Activated T-helper 2 cell treated with anti-CD3 and anti-CD28 coated beads, Interferon-gamma antibody, Interleukin-2, Interleukin-4, amounts not matched to agents 10 μg/mL and 5 μg/mL and 100 μg/mL, durations not matched to agents 14 hours and 24 hours and 36 hours (primary cell): ENCODE data around the gene SPI1. TPM values are rescaled to one million over a fixed set of nuclear protein-coding genes. Genes with fewer than 3 reads are reported as not detected.

Source experiments
- DNase-seq: peaks from one replicate; pipeline ENCODE4 v3.0.0; 2021; ENCODE audit warnings: low spot score
- H3K27ac Mint-ChIP-seq: one replicate; pipeline ENCODE4 v1.8.0; 2021; ENCODE audit warnings: mixed read lengths
- H3K27me3 Mint-ChIP-seq: one replicate; pipeline ENCODE4 v1.8.0; 2021; ENCODE audit warnings: low read depth, mixed read lengths
- H3K36me3 Mint-ChIP-seq: one replicate; pipeline ENCODE4 v1.8.0; 2021; ENCODE audit warnings: low read depth, mixed read lengths
- H3K4me1 Mint-ChIP-seq: one replicate; pipeline ENCODE4 v1.8.0; 2021; ENCODE audit warnings: low read depth, mixed read lengths
- H3K4me3 Mint-ChIP-seq: one replicate; pipeline ENCODE4 v1.8.0; 2021; ENCODE audit warnings: low read depth, mild to moderate bottlenecking, moderate library complexity, mixed read lengths
- H3K9me3 Mint-ChIP-seq: one replicate; pipeline ENCODE4 v1.8.0; 2021; ENCODE audit warnings: mixed read lengths
- intact Hi-C: fragments of 100-400 bp; cut with micrococcal nuclease; formaldehyde crosslinking; loops from one replicate; pipeline ENCODE4 v1.15.1; 2023
- total RNA-seq: library from RNA; stranded (reverse); gene quantifications from 2 replicates; pipeline ENCODE4 v1.2.3, GENCODE V29; 2022

The SPI1 gene
- total RNA-seq, 1 donor from 2014 or later = 0.11 TPM

GRCh38 chr11:47375546-47376085 is 2.7 kb downstream of the SPI1 start:
- H3K27me3 Mint-ChIP-seq = no peaks in the 10 kb centered on the region
- no peaks in the 10 kb centered on the region for H3K36me3 Mint-ChIP-seq
- DNase-seq = no peak
- no peaks in the 10 kb centered on the region for H3K9me3 Mint-ChIP-seq
- no peak overlapping the region for H3K4me3 Mint-ChIP-seq
- intact Hi-C loops = loop anchor here (10.0 kb wide), 1 partner anchor 479 kb away; no protein-coding TSS in a partner anchor
- peaks cover 9% of the 10 kb centered on the region for H3K4me1 Mint-ChIP-seq
- H3K27ac Mint-ChIP-seq = no peak overlapping the region

- no peaks in the 10 kb centered on the region for H3K9me3 Mint-ChIP-seq
- no peaks in the 10 kb centered on the region for H3K36me3 Mint-ChIP-seq
- no peaks in the 10 kb centered on the region for H3K27me3 Mint-ChIP-seq
- peaks cover 10% of the 10 kb centered on the region for H3K4me1 Mint-ChIP-seq
- intact Hi-C loops = loop anchor here (10.0 kb wide), 1 partner anchor 480 kb away; no protein-coding TSS in a partner anchor
- DNase-seq = no peak
- H3K4me3 Mint-ChIP-seq = no peak overlapping the region
- peak overlapping the region; percentile 11 for H3K27ac Mint-ChIP-seq
These were observed 3.3 kb downstream of the SPI1 start for GRCh38 chr11:47375020-47375419.

DNA sequence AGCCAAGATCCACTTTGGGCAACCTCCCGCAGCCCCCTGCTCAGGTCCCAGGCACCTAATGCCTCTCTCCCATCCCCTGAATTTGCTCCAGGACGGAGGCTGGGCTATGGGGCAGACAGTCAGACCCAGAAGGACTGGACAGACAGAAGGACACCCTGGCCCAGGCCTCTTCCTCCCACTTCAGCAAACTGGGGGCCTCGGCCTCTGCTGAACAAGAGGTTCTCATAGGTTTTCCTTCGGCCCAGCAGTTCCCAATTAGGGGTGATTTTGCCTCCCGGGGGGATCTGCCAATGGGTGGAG is 3.7 kb downstream of the SPI1 start:
- no peak for DNase-seq
- H3K4me3 Mint-ChIP-seq = no peak overlapping the region
- H3K9me3 Mint-ChIP-seq = no peaks in the 10 kb centered on the region
- H3K4me1 Mint-ChIP-seq = peaks cover 13% of the 10 kb centered on the region
- intact Hi-C loops = loop anchor here (1.0 to 10.0 kb wide), 3 partner anchors 34 to 480 kb away; partner anchors contain the start of gene SLC39A13
- H3K27ac Mint-ChIP-seq = peak overlapping the region; percentile 11
- no peaks in the 10 kb centered on the region for H3K27me3 Mint-ChIP-seq
- no peaks in the 10 kb centered on the region for H3K36me3 Mint-ChIP-seq

DNA sequence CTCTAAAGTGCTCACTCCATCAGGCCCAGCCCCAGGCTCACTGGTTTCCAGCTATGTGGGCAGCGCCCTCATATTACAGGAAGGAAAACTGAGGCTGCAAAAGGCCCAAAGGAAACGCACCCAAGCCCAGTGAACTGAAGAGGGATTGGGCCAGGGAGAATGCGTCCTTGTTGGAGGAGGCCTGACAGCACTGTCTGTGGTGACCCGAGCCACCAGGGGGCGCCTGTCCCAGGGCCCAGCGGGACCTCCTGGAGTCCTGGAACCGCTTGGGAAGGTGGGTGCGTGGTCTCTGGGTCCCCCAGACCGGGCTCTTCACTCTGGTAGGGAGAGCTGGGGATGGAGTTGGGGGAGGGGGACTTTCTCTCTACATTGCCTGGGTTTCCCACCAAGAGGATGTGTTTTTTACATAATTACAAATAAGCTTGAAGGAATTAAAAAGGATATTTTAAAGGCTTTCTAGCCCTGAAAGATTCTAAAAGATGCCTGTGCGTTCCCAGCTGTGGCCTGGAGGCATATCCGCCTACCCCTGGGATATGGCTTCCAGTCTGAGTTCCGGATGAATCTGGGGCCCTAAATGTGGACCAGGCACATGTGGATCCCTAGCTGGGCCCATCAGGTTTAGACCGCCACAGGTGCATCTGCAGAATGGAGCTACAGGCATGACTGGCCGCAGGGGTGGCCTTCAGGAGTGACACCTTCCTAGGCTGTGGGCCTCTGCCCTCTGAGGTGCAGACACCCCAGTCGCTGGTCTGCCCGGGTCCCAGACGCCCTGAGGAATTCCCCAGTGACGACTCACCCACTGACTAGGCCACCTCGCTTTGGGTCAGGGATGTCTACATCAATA is 4.2 kb downstream of the SPI1 start:
- no peaks in the 10 kb centered on the region for H3K27me3 Mint-ChIP-seq
- DNase-seq = peak; percentile 71
- peaks cover 19% of the 10 kb centered on the region for H3K4me1 Mint-ChIP-seq
- intact Hi-C loops = loop anchor here (1.0 to 10.0 kb wide), 3 partner anchors 34 to 481 kb away; partner anchors contain the start of gene SLC39A13
- H3K27ac Mint-ChIP-seq = peak overlapping the region; percentile 11
- no peak overlapping the region for H3K4me3 Mint-ChIP-seq
- H3K9me3 Mint-ChIP-seq = no peaks in the 10 kb centered on the region
- H3K36me3 Mint-ChIP-seq = no peaks in the 10 kb centered on the region

DNA sequence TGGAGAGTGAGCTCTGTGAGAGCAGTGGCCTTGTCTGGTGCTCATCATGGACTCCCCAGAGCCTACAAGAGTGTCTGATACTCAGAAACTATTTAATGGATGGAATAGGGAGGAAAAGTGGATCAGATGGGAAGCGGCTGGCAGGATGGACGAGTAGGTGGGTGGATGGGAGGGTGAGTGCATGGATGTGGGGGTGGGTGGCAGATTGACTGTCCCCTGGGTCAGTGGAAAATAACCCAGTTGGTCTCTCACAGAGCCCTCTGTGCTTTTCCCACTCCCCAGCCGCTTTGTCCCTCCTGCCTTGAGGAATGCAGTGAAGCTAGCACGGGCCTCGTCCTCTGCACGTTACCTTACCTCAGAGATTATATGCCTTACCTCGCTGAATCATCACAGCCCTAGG is 5.9 kb downstream of the SPI1 start:
- no peak for DNase-seq
- no peaks in the 10 kb centered on the region for H3K9me3 Mint-ChIP-seq
- H3K27me3 Mint-ChIP-seq = no peaks in the 10 kb centered on the region
- peaks cover 22% of the 10 kb centered on the region for H3K4me1 Mint-ChIP-seq
- intact Hi-C loops = loop anchor here (10.0 kb wide), 1 partner anchor 482 kb away; no protein-coding TSS in a partner anchor
- no peak overlapping the region for H3K27ac Mint-ChIP-seq
- H3K36me3 Mint-ChIP-seq = no peaks in the 10 kb centered on the region
- no peak overlapping the region for H3K4me3 Mint-ChIP-seq

DNA sequence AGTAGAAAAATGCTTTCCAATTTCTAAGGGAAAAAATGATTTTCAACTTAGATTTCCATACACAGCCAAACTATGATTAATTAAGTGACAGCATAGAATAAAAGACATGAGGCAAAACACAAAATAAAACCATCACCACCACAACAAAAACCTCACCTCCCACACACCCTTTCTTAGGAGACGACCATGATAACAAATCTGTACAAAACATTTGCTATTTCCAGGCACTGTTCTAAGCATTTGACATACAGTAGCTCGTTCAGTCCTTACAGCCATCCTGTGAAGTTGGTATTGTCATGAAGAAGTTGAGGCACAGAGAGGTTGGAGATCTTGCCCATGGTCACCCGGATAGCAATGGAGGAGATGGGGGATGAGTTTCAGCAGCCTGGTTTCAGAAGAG is 8.7 kb downstream of the SPI1 start:
- intact Hi-C loops = loop anchor here (10.0 kb wide), 1 partner anchor 485 kb away; no protein-coding TSS in a partner anchor
- Mint-ChIP-seq H3K36me3 (no peaks in the 10 kb centered on the region), H3K27ac (peak overlapping the region; percentile 46), H3K9me3 (no peaks in the 10 kb centered on the region), H3K27me3 (peaks cover 2% of the 10 kb centered on the region), H3K4me3 (no peak overlapping the region), H3K4me1 (peaks cover 24% of the 10 kb centered on the region)
- no peak for DNase-seq

DNA sequence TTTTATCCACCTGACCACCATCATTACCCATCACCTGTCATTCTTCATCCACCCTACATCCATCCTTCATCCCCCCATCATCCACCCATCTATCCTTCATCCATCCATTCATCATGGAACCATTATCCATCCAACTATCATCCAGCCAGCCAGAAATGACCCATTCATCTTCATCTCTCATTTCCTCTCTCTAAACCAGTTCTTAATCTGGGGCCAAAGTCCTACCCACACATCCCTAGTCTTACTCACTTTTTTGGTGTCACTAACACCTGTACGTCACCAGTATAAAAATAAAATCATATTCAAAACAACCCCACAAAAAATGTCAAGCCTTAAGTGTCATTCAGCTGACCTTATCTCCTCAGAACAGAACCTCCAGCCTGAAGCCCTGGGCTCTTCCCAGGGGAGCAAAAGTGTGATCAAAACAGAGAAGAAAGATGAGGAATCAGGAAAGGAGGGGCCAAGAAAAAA is 12.3 kb downstream of the SPI1 start:
- Mint-ChIP-seq H3K4me3 (no peak overlapping the region), H3K36me3 (no peaks in the 10 kb centered on the region), H3K4me1 (peaks cover 17% of the 10 kb centered on the region), H3K27ac (peak overlapping the region; percentile 17), H3K9me3 (no peaks in the 10 kb centered on the region), H3K27me3 (peaks cover 2% of the 10 kb centered on the region)
- intact Hi-C loops = no loop called here
- DNase-seq = no peak

GRCh38 chr11:47361419-47361818 is 16.9 kb downstream of the SPI1 start:
- no peak for DNase-seq
- intact Hi-C loops = no loop called here
- Mint-ChIP-seq H3K4me3 (no peak overlapping the region), H3K36me3 (no peaks in the 10 kb centered on the region), H3K27me3 (peaks cover 2% of the 10 kb centered on the region), H3K4me1 (peaks cover 12% of the 10 kb centered on the region), H3K9me3 (no peaks in the 10 kb centered on the region), H3K27ac (no peak overlapping the region)

DNA sequence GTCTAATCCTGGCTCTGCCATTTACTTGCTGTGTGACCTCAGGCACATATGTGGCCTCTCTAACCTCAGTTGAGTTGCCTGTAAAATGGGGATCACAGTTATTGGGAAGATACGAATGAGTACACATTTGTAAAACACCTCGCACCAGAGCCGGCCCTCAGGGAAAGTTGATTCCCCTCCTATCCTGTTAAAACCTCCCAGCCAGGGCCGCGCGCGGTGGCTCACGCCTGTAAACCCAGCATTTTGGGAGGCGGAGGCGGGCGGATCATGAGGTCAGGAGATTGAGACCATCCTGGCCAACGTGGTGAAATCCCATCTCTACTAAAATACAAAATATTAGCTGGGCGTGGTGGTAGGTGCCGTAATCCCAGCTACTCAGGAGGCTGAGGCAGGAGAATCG is 18.0 kb downstream of the SPI1 start:
- DNase-seq = no peak
- Mint-ChIP-seq H3K27me3 (no peaks in the 10 kb centered on the region), H3K27ac (no peak overlapping the region), H3K4me1 (peaks cover 10% of the 10 kb centered on the region), H3K9me3 (no peaks in the 10 kb centered on the region), H3K36me3 (no peaks in the 10 kb centered on the region), H3K4me3 (no peak overlapping the region)
- intact Hi-C loops = no loop called here

DNA sequence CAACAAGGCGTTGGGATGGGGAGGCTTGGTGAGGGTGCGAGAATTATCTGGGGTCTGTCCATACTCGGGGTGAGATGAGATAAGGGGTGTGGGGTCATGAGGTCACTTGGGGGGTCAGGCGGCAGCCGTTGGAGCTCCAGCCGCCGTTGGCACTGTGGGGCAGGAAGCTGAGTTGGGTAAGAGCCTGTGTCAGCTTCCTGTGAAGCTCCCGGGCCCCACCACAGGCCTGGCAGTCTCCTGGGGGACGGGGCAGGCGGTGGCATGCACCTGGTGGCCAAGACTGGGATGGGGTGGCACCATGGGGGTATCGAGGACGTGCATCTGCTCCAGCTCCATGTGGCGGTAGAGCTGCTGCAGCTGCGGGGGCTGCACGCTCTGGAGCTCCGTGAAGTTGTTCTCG is 18.8 kb downstream of the SPI1 start:
- H3K4me3 Mint-ChIP-seq = no peak overlapping the region
- DNase-seq = no peak
- H3K27ac Mint-ChIP-seq = peak overlapping the region; percentile 53
- H3K36me3 Mint-ChIP-seq = no peaks in the 10 kb centered on the region
- peaks cover 10% of the 10 kb centered on the region for H3K4me1 Mint-ChIP-seq
- intact Hi-C loops = no loop called here
- H3K9me3 Mint-ChIP-seq = no peaks in the 10 kb centered on the region
- no peaks in the 10 kb centered on the region for H3K27me3 Mint-ChIP-seq

- Mint-ChIP-seq H3K27me3 (no peaks in the 10 kb centered on the region), H3K27ac (peak overlapping the region; percentile 53), H3K4me1 (peaks cover 10% of the 10 kb centered on the region), H3K4me3 (no peak overlapping the region), H3K36me3 (no peaks in the 10 kb centered on the region), H3K9me3 (no peaks in the 10 kb centered on the region)
- DNase-seq = no peak
- intact Hi-C loops = no loop called here
These were observed 19.2 kb downstream of the SPI1 start for GRCh38 chr11:47359162-47359561.

GRCh38 chr11:47358731-47359051 is 19.7 kb downstream of the SPI1 start:
- Mint-ChIP-seq H3K27ac (no peak overlapping the region), H3K27me3 (no peaks in the 10 kb centered on the region), H3K4me1 (peaks cover 10% of the 10 kb centered on the region), H3K9me3 (no peaks in the 10 kb centered on the region), H3K36me3 (no peaks in the 10 kb centered on the region), H3K4me3 (no peak overlapping the region)
- no peak for DNase-seq
- intact Hi-C loops = no loop called here

GRCh38 chr11:47357985-47358730 is 20.2 kb downstream of the SPI1 start:
- intact Hi-C loops = no loop called here
- Mint-ChIP-seq H3K27me3 (no peaks in the 10 kb centered on the region), H3K9me3 (no peaks in the 10 kb centered on the region), H3K4me3 (no peak overlapping the region), H3K4me1 (peaks cover 10% of the 10 kb centered on the region), H3K27ac (no peak overlapping the region), H3K36me3 (no peaks in the 10 kb centered on the region)
- DNase-seq = no peak
